Activated CD4-positive, alpha-beta T cell treated with anti-CD3 and anti-CD28 coated beads for 4 hours (primary cell): ENCODE results near the gene DPP6.

Experiments used
- DNase-seq, 2 donors: peaks; one replicate each; pipeline ENCODE4 v3.0.0-alpha.2; 2020

The DPP6 gene

DNA sequence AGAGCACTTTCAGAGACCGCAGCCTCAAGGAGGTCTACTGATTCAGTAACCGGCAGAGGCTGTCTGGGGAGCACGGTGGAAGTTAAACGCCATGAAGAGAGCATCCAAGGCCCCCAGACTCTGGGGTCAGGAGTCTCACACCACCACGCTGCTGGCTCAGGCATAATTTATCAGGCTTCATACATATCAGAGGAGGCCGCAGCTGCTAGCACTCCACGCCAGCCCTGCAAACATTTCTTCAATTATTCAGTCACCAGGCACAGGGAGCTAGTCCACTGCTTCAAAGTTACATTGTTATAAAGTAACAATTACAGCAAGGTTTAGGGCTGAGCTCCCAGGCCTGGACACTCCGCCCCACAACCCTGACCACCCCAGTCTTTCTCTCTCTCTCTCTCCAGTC is 852.9 kb downstream of the DPP6 start:
- DNase-seq: no peak

DNA sequence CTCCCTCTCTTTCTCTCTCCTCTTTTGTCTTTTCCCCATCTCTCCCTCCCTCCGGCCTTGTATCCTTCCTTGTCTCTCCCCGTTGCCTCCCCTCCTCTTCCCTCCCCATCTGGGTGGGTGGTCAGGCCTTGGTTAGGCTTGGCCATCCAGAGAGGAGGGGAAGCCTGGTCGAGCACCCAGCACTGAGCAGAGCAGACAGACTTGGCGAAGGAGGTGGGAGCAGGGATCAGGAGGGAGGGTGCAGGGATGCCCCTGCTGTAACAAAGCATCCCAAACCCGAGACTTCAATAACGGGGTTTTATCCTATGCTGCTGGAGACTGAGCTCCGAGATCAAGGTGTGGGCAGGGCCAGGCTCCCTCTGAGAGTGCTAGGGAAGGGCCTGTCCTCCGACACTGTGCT is 853.4 kb downstream of the DPP6 start:
- DNase-seq: no peak

DNA sequence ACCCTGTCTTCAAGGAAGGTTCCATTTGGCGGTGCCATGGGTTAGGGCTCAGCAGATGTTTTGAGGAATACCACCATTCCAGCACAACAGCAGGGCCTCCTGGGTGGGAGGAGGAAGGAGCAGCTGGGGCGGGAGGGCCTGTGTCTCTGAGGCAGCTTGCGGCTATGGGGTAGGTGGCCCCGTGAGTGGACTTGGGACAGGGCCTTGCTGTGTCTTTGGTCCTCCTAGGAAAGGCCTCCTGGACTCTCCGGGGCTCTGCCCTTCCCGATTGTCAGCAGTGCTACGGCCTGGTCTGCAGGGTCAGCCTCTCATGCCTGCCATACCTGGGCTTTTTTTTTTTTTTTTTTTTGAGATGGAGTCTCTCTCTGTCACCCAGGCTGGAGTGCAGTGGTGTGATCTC is 854.0 kb downstream of the DPP6 start:
- DNase-seq: no peak

DNA sequence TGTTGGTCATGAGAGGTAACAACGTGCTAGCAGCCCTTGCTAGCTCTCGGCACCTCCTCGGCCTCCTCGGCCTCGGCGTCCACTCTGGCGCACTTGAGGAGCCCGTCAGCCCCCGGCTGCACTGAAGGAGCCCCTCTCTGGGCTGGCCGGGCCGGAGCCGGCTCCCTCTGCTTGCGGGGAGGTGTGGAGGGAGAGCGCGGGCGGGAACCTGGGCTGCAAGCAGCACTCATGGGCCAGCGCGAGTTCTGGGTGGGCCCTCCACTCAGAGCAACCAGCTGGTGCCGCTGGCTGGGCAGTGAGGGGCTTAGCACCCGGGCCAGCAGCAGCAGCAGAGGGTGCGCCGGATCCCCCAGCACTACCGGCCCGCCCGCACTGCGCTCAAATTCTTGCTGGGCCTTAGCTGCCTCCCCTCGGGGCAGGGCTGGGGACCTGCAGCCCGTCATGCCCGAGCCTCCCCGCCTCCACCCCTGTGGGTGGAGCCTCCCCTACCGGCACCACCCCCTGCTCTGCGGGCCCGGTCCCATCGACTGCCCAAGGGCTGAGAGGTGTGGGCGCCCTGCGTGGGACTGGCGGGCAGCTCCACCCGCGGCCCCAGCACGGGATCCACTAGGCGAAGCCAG is 854.6 kb downstream of the DPP6 start:
- DNase-seq: no peak

DNA sequence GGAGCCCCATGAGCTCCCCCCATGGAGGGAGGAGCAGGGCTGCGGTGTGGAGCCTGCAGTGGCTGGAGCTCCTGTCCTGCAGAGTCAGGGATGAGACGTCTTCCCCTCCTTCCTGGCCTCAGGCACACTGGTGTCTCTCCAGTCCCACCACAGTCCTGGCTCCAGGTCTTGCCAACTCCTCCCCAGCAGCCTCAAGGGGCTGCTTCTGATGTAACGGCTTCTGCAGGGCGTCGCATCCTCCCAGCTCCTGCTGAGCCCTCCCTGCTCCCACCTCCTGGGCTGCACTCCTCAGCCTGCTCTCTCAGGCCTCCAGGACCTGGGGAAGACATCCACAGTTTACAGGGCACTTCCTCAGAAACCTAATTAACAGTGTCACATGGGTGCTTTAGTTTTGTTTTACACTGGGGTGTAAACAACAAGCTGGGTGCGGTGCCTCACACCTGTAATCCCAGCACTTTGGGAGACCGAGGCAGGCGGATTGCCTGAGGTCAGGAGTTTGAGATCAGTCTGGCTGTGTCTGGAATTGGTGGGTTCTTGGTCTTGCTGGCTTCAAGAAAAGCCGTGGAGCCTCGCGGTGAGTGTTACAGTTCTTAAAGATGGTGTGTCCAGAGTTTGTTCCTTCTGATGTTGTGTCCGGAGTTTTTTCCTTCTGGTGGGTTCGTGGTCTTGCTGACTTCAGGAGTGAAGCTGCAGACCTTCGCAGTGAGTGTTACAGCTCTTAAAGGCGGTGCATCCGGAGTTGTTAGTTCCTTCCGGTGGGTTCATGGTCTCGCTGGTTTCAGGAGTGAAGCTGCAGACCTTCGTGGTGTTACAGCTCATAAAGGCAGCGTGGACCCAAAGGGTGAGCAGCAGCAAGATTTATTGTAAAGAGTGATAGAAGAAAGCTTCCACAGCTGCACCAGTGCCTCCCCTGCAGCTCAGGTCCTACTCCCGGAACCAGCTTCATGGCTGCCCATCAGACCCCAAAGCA is 855.7 kb downstream of the DPP6 start:
- no peak for DNase-seq

DNA sequence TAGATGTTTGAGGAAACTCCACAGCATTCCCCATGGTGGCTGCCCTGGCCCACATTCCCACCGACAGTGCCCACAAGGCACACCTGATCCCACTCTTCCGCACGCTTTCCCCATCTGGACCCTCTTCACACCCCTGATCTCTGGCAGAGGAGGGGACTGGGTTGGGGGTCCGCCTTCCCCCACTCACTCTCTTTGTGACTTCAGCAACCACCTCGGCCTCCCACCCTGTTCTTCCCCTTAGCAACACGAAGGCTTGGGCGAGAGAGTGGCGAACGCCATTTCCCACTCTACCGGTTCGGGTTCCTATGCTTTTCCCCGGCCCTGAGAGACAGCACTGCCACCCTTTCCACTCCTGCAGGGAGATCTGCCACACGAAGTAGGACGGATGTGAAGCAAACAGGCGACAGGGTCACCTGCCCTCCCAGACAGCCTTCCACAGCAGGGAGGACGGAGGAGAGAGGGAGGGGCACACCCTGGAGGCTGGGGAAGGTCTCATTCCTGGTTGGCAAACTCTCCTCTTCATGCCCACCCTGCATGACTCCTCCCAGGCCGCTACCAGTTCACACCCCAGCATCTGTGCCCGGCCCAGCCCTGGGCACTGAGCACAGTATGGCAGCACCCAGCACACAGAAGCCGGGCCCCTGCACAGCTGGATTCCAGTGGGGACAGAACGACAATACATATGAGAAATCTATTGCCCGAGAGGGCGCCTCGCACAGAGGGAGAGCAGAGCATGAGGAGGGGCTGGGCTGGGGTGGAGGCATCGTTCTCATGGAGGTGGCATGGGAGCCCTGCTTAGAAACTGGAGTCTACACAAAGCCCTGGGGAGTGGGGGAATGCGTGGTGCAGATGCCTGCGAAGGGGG is 857.3 kb downstream of the DPP6 start:
- no peak for DNase-seq

DNA sequence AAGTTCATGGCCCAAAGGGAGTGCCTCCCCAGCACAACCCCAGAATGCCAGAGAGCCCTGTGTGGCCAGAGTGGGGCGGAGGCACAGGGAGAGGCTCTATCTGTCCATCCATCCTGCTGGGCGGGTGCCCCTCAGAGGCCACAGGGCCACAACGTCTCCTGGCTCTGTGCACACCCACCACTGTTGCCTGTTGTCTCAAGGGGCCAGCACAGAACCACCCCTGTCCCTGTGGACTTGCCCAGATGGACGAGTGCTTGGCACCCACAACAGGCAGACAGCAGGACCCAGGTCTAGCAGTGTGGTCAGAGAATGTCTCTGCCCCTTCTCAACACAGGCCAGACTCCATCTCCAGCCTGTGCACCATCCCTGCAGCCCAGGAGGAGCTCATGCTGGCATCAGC is 857.9 kb downstream of the DPP6 start:
- no peak for DNase-seq

DNA sequence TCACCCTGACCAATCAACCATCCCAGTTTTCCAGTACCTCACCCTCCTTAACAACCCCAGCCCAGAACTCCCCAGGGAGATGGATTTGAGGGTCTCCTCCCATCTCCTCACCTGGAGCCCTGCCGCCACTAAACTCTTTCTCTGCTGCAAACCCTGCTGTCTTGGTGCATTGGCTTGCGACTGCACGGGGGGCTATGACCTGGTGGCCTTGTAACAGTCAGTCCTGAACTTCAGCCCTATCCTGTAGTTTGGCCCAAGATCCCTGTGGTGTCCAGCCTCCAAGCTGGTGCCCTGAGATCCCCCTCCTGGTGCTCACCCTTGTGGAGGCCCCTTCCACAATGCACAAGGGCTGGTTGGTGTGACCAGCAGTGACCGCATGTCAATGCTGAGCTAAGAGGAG is 858.8 kb downstream of the DPP6 start:
- DNase-seq: no peak

DNA sequence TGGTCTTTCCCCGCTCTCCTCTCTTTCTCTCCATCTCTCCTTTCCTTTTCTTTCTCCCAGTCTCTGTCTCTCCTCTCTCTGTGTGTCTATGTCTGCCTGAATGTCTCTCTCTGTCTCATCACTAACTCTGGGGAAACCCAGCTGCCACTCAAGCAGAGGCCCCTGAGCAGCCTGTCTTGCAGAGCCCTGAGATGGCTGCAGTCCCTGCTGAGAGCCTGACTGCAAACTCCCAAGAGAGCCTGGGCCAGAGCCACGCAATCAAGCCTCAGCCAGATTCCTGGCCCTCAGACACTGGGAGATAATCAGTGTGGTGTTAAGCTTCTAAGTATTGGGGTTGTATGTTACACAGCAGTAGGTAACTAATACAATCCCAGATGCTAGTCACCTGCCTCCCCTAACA is 859.2 kb downstream of the DPP6 start:
- no peak for DNase-seq

DNA sequence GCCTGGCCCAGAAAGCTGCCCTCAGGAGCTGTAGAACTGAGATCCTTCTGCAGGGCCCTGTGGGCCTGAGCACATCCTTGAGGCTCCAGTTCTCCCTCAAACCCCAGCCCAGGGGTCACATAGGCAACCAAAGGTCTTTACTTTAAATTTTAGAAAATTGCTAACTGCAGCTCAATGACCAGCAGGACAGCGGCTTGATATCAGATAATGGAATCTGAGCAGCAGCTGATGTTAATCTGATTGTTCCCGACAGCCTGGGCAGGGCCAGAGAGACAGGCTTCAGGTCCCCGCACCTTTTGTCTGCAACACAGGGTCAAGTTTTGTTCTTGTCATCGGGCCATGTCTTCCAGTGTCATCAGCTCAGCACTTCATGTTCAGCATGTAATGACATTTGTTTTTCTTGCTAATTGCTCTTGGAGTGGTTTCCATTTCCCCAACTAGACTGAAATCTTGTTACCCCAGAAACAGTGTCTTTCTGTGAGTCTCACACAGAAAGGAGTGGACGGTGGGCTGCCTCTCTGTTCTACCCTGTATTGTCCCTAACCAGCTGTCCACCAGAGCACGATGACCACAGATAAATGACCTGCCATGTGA is 859.8 kb downstream of the DPP6 start:
- DNase-seq: no peak

DNA sequence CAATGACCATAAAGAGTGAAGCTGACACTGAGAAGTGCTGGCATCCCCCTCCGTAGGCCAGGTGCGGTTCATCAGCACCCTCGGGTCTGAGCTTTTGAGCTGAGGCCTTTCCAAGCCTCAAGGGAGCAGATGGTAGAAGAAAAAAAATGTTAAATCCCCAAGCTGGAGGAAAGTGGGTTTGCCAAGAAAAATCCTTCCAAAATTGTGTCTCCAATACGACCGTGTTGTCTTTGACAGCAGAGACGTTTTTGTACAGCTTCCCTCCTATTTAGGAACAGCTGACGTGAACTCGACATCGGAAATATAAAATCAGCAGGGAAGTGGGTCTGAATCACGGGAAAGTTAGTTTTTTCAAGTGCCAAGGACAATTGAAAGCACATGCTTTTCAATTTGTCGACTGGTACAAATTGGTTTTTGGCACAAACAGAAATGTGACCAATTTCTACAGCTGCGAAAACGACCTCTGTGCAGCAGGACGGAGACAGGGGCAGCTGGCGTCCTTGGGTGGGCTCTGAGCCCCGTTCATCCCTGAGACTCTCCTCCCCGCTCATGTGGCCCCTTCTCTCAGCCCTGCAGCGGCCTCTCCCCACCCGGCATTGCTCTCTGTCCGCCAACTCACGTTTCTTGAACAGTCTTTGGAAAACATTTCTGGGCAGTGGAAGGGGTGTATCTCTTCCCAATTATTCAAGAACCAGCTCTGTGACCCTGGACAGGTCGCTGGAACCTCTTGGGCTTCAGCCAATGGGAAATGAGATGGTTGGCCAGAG is 860.9 kb downstream of the DPP6 start:
- no peak for DNase-seq

DNA sequence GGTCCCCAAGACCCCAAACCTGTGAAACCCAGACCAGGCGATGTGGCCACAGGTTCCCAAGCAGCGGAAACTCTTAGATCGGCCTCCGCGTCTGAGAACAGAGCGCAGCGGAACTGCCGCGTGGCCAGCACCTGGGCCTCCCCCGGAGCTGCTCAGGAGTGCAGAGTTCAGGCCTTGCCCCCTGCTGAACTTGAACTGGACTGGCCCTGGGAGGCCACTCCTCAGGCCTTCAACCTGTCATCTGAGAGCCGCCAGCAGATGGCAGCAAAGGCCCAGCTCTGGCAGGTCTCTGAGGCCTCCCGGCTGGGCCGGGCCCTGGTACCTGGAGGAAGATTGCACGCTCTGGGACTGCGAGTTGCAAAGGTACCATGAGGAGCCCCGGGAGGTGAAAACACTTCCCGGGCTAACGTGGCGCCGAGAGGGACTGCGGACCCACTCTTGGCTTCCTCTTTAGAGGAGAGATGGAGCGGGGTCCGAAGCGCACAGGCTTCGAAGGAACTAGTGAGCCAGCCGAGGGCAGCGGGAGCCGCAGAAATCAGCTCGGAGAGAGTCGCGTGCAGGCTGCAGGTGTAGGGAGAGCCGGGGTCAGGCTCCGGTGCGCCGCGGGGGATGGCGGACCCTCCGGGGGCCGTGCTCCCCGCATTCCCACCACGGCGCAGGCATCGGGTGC is 861.6 kb downstream of the DPP6 start:
- DNase-seq: peak; percentile 79 to 91

DNA sequence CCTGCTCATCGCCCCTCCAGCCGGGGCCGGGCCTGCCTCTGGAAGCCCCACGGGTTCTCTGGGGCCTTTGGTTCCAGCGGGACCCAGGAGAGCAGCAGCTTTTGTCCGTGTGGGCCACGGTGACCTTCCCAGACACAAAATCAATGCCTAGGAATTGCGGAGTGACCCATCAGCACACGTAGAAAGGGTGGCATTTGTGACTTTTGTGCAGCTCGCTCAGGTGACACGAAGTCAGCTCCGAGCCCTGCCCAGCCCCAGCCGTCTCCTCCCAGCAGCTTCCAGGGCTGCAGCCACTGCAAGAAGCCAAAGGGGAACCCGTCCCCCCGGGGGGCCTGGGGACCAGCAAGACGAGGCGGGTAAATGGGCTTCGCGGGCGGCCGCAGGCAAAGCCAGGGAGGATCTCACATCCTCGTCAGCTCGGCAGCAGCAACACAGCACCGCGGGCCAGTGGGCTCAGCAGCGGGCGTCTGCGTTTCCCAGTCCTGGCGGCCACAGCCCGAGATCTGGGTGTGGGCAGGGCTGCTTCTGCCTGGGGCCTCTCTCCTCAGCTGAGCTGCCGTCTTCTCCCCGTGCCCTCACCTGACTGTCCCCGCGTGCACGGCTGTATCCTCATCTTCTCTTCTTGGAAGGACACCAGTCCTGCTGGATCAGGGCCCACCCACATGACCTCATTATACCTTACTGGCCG is 862.3 kb downstream of the DPP6 start:
- no peak for DNase-seq

DNA sequence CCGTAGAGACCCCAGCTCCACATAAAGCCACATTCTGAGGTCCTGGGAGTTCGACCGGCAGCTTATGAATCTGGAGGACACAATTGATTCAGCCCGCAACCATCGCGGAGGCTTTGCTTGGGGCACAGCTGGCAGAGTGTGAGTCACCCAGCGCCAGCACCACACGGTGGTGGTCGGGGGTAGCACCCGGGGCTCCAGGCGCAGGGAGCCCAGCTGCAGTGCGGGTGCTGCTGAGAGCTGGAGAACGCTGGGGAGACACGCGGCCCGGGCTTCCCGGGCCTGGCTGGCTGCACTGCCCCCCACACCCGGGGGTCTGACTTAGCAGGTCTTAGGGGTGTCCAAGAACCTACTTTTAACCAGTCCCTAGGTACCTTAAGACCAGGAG is 862.8 kb downstream of the DPP6 start:
- no peak for DNase-seq

DNA sequence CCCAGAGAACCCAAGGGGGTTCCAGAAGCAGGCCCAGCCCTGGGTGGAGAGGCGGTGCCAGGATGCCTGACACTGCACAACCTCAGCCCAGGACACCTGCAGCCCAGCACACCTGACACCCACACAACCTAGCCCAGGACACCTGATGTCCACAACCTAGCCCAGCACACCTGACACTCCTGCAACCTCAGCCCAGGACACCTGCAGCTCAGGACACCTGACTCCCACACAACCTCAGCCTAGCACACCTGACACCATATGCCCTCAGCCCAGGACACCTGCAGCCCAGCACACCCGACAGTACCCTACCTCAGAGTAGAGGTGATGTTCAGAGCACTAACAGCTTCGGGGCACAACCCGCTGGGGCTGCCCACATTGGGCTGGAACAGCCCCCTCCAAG is 863.4 kb downstream of the DPP6 start:
- no peak for DNase-seq

DNA sequence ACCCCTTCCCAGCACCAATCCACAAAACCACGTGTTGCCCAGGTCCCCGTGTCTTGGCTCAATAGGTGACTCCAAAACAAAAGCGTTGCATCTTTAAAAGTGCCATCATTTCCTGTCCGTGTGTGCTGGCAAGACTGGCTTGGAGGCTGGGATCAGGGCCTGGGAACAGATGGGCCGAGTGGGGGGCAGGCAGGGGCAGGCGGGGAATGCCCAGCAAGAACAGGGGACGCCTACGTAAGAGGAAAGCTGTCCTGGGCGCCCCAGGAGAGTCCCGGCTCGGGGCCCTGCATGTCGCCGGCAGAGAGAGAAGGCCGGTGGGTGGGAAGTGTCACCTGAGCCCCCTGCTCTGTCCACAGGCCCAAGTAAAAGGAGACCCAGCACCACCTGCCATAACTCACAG is 864.2 kb downstream of the DPP6 start:
- DNase-seq: no peak

DNA sequence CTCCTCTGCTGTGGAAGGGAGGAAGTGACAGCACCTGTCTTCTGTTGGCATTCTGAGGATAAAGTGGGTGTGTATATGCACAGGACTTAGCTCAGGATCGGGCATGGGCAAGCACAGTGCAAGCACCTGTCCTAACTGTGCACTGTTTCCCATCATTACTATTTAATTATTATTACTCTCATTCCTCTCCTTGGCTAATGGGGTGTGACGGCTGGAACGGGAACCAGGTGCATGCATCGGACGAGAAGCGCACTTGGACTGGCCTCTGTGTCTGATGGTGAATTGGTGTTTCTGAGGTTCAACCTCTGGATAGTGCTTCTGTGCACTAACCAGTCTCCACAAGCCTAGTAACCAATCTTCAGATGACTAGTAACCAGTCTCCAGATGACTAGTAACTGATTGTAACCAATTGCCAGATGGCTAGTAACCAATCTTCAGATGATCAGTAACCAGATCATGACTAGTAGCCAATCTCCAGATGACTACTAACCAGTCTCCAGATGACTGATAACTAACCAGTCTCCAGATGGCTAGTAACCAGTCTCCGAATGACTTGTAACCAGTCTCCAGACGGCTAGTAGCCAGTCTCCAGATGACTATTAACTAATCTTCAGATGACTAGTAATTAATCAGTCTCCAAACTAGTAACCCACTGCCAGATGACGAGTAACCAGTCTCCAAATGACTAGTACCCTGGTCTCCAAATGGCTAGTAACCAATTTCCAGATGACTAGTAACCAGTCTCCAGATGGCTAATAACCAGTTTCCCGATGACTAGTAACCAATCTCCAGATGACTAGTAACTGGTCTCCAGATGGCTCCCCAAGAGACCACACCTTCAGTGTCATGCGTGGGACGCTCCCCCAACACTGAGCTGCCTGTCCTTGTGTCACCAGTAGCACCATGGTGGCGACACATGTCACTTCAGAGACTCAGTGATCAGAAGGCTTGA is 864.9 kb downstream of the DPP6 start:
- no peak for DNase-seq

DNA sequence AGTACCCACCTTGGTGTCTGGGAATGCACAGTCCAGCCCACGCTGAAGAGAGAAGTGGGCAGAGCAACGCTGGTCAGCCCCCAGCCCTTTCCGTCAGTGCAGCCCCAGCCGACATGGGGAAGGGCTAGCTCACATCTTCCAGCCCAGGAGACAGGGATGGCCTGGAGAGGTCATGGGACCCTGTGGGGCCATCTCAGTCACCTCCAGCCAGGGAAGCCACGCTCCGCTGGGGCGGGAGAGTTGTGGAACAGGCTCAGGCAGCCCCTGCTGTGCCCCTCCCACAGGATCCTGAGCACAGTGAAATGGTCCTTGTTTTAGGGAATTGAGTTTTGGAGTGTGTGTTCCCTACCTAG is 865.6 kb downstream of the DPP6 start:
- DNase-seq: no peak

DNA sequence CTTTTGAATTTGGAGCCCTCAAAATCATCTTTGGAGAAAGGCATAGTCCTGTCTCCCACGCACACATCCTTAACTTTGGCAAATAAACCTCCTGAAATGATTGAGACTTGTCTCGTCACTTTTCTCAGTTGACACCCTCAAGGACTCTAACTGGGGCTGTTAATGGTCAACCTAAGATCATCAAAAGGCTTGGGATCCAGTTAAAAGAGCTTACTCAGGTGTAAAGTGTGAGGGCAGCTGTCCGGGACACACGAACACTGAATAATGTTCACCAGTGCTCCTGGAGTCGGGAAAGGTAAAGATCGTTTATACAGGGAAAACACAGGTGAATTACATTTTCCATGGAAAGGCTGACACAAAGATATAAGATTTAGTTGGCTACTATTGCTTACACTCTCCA is 866.1 kb downstream of the DPP6 start:
- DNase-seq: no peak

DNA sequence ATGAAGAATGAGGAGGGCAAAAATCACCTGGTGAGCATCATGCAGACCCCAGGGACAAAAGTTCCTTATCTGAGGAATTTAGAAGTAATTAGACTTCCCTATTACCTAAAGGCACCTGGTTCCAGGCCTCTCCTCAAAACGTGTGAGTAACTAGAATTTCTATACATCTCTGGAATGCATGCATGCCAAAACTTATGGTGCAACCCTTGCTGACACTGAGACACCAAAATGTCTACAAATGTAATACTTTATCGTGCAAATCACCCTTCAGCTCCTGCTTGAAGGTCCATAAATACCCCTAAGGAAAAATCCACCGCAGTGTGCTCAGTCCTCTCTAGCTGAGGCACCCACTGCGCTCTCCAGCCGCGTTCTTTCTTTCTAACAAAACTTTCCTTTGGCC is 866.5 kb downstream of the DPP6 start:
- no peak for DNase-seq
